MCF 10A (cell line): ENCODE measurements around the gene HOXB6. TPM values are rescaled to one million over a fixed set of nuclear protein-coding genes. Genes with fewer than 3 reads are reported as not detected.

Experiments
- BruUV-seq: library from RNA; stranded (reverse); fragments of 400-500 nt; replicated peaks from 2 replicates; lab custom pipeline; 2021; lab: Mats Ljungman, UMichigan
- CTCF ChIA-PET: fragments of 300-600 bp; sonication (Branson Sonifier 250); formaldehyde crosslinking; extraction: SDS; loops from one replicate; lab custom pipeline; 2021; ENCODE audit warnings: antibody characterized with exemption, inconsistent platforms; lab: Yijun Ruan, JAX
- POLR2A ChIA-PET: fragments of 300-600, 350-650 bp; sonication (Branson Sonifier 250); formaldehyde crosslinking; extraction: SDS; loops from one replicate; lab custom pipeline; 2020; ENCODE audit warnings: antibody characterized with exemption, inconsistent platforms; lab: Yijun Ruan, JAX
- DNase-seq: peaks from one replicate; pipeline ENCODE4 v3.0.0-alpha.2; 2018; ENCODE audit not compliant: unreplicated experiment
- H3K27ac Mint-ChIP-seq: one replicate; pipeline ENCODE4 v1.8.0; 2022; ENCODE audit warnings: mild to moderate bottlenecking, low read depth, mixed read lengths; ENCODE audit not compliant: unreplicated experiment
- H3K27me3 Mint-ChIP-seq: one replicate; pipeline ENCODE4 v1.8.0; 2022; ENCODE audit warnings: mixed read lengths; ENCODE audit not compliant: insufficient read depth, unreplicated experiment
- H3K36me3 Mint-ChIP-seq: one replicate; pipeline ENCODE4 v1.8.0; 2022; ENCODE audit warnings: mild to moderate bottlenecking, moderate library complexity, mixed read lengths; ENCODE audit not compliant: insufficient read depth, unreplicated experiment
- H3K4me1 Mint-ChIP-seq: one replicate; pipeline ENCODE4 v1.8.0; 2022; ENCODE audit warnings: mixed read lengths; ENCODE audit not compliant: insufficient read depth, unreplicated experiment
- H3K4me3 Mint-ChIP-seq: one replicate; pipeline ENCODE4 v1.8.0; 2022; ENCODE audit warnings: mild to moderate bottlenecking, moderate library complexity, mixed read lengths; ENCODE audit not compliant: unreplicated experiment
- H3K9me3 Mint-ChIP-seq: one replicate; pipeline ENCODE4 v1.8.0; 2022; ENCODE audit warnings: mixed read lengths; ENCODE audit not compliant: unreplicated experiment
- intact Hi-C: fragments of 100-400 bp; cut with micrococcal nuclease; formaldehyde crosslinking; loops from 2 replicates; pipeline ENCODE4 v1.14.1; 2022
- total RNA-seq: library from RNA; stranded (reverse); gene quantifications from 2 replicates; pipeline ENCODE4 v1.2.3, GENCODE V29; 2022
- TF ChIP-seq, protein P1 (sequence below): fragments of 200-600 bp; IDR thresholded peaks from one replicate; pipeline ENCODE4 v1.8.0; 2022; ENCODE audit warnings: antibody characterized with exemption, mild to moderate bottlenecking; ENCODE audit not compliant: unreplicated experiment

The HOXB6 gene
- total RNA-seq, 1 experiment from 2014 or later: not detected

GRCh38 chr17:48646183-48647102, 41.7 kb upstream of the HOXB6 start:
- intact Hi-C loops: no loop called here
- CTCF ChIA-PET: no interaction called here
- Mint-ChIP-seq H3K9me3 (no peaks in the 10 kb centered on the region), H3K4me1 (peaks cover 6% of the 10 kb centered on the region), H3K27me3 (peaks cover 87% of the 10 kb centered on the region), H3K36me3 (no peaks in the 10 kb centered on the region), H3K27ac (no peak overlapping the region), H3K4me3 (no peak overlapping the region)
- TF ChIP-seq, protein P1, sequence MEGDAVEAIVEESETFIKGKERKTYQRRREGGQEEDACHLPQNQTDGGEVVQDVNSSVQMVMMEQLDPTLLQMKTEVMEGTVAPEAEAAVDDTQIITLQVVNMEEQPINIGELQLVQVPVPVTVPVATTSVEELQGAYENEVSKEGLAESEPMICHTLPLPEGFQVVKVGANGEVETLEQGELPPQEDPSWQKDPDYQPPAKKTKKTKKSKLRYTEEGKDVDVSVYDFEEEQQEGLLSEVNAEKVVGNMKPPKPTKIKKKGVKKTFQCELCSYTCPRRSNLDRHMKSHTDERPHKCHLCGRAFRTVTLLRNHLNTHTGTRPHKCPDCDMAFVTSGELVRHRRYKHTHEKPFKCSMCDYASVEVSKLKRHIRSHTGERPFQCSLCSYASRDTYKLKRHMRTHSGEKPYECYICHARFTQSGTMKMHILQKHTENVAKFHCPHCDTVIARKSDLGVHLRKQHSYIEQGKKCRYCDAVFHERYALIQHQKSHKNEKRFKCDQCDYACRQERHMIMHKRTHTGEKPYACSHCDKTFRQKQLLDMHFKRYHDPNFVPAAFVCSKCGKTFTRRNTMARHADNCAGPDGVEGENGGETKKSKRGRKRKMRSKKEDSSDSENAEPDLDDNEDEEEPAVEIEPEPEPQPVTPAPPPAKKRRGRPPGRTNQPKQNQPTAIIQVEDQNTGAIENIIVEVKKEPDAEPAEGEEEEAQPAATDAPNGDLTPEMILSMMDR: no peak
- DNase-seq: no peak
- no TSS peak for BruUV-seq
- POLR2A ChIA-PET: no interaction called here

DNA sequence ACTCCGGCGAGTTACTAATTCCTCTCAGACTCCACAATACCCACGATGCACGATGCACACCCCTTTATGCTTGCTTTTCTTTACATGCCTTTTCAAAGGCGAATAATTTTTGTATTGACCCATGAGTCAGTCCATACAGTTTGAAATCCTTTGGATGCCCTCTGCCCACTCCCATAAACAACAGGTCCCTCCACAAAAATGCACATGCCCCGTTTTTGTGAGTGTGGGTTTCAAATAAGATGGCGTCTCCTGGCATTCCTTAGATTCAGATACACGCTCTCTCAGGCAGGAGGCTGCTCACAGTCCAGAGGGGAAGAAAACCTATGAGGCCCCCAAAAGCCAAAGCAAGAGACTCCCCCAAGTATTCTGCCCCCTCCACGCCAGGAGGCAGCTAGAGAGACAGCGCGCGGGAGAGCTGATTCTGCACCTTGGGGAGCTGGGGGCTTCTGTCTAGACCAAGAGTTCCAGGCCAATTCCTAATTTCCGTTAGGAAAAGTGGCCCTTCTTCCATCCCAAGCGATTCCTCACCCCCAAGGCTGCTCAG, 40.9 kb upstream of the HOXB6 start:
- no TSS peak for BruUV-seq
- H3K36me3 Mint-ChIP-seq: no peaks in the 10 kb centered on the region
- ChIA-PET CTCF (no interaction called here), POLR2A (no interaction called here)
- peaks cover 6% of the 10 kb centered on the region for H3K4me1 Mint-ChIP-seq
- TF ChIP-seq, protein P1: no peak
- intact Hi-C loops: no loop called here
- no peak for DNase-seq
- no peak overlapping the region for H3K4me3 Mint-ChIP-seq
- no peaks in the 10 kb centered on the region for H3K9me3 Mint-ChIP-seq
- no peak overlapping the region for H3K27ac Mint-ChIP-seq
- peaks cover 94% of the 10 kb centered on the region for H3K27me3 Mint-ChIP-seq

DNA sequence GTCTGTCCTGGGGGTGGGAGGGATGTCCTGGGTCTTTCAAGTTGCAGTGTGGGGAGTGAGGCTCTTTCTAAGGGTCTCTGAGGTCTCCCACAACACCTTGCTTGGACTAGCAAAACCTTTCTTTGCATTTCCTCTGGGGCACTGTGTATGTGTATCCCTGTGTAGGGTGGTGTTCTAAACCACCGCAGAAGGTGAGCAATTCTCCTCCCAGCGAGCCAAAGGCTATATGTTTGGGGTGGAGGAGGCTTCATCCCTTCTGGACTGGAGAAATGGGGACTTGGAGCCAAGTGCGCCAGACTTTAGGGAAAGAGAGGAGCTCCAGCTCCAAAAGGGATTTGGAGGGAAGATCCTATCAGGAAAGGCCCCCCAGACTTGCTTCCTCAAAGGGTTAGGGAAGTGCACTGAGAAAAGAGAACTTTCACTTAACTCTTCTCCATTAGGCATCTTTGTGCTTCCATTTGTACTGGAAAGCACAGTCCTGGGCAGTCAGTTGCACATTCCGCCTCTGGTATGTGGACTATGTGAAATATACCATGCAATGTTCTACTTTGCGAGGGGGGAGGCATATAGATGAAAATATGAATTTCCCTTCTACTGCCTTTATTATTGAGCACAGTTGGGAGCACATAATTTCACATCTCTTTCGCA, 40.2 kb upstream of the HOXB6 start:
- Mint-ChIP-seq H3K36me3 (no peaks in the 10 kb centered on the region), H3K9me3 (no peaks in the 10 kb centered on the region), H3K4me3 (no peak overlapping the region), H3K27me3 (peaks cover 95% of the 10 kb centered on the region), H3K27ac (no peak overlapping the region), H3K4me1 (peaks cover 6% of the 10 kb centered on the region)
- no TSS peak for BruUV-seq
- POLR2A ChIA-PET: no interaction called here
- DNase-seq: no peak
- intact Hi-C loops: no loop called here
- CTCF ChIA-PET: interaction anchor here (0.5 kb wide), 1 partner anchor 71 kb away, joined by 3 read pairs; no protein-coding TSS in a partner anchor
- TF ChIP-seq, protein P1: no peak

DNA sequence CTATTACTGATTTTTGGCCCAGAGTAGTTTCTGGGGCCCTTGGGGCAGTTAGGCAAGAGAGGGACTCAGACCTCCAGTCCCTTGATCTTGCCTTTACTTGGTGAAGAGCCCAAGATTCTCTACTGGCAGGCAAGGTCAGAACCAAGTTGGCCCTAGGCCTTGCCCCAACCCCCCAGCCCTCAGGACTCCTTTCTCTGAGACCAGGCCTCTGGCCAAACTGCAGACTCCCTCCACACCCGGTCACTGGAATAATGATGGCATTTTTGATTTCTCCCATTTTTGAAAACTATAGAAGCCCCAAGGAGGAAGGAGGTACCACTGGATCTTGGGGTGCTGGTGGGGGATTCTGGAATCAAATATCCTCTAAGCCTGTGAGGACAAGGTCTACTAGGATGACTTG, 39.4 kb upstream of the HOXB6 start:
- POLR2A ChIA-PET: interaction anchor here (0.7 kb wide), 1 partner anchor 44 kb away, joined by 3 read pairs; no protein-coding TSS in a partner anchor

More for the DNA sequence above, 39.4 kb upstream of the HOXB6 start:
- TF ChIP-seq, protein P1: no peak
- Mint-ChIP-seq H3K27ac (no peak overlapping the region), H3K36me3 (no peaks in the 10 kb centered on the region), H3K4me3 (no peak overlapping the region), H3K4me1 (peaks cover 6% of the 10 kb centered on the region), H3K27me3 (peaks cover 95% of the 10 kb centered on the region), H3K9me3 (no peaks in the 10 kb centered on the region)
- CTCF ChIA-PET: no interaction called here
- BruUV-seq: no TSS peak
- no peak for DNase-seq
- intact Hi-C loops: no loop called here
